H1 (cell line): Measurements from ENCODE around the gene EPB41L4A.

Source experiments
- ASH2L ChIP-seq: fragments of 200-600, 300-600 bp; sonication (generic); IDR thresholded peaks from one replicate; pipeline ENCODE4 v1.7.1; 2017; ENCODE audit warnings: low read length
- ATF2 ChIP-seq: IDR thresholded peaks from 2 replicates; pipeline ENCODE4 v1.6.1; 2012; ENCODE audit warnings: low read length, inconsistent platforms
- CBX8 ChIP-seq: fragments of 300-800, 300-1000 bp; sonication (generic); IDR thresholded peaks from 2 replicates; pipeline ENCODE4 v1.7.1; 2016; ENCODE audit warnings: low read depth, low read length, borderline replicate concordance
- CTCF ChIP-seq, 3 experiments: IDR thresholded peaks; 1 replicate in 2 of 3; 2 replicates in 1 of 3; pipeline versions ENCODE4 v1.5.1 to v1.6.1; 2011; ENCODE audit warnings: low read length in 3 of 3, mild to moderate bottlenecking in 3 of 3, inconsistent platforms in 2 of 3, low read depth in 1 of 3, moderate library complexity in 1 of 3; ENCODE audit not compliant: insufficient read depth in 1 of 3; ENCODE audit errors: control extremely low read depth in 1 of 3
- HDAC2 ChIP-seq, 2 experiments: fragments of 300-600 bp in 1 of 2; sonication (generic) in 1 of 2; IDR thresholded peaks; 2 replicates each; pipeline ENCODE4 v1.6.1; 2011 to 2012; ENCODE audit warnings: low read depth in 2 of 2, low read length in 2 of 2, mild to moderate bottlenecking in 2 of 2, moderate library complexity in 2 of 2, borderline replicate concordance in 1 of 2, inconsistent platforms in 1 of 2
- JUN ChIP-seq: IDR thresholded peaks from 2 replicates; pipeline ENCODE4 v1.6.1; 2011; ENCODE audit warnings: low read depth, mild to moderate bottlenecking, improper control_type of control experiment, low read length
- POLR2A ChIP-seq, 2 experiments: IDR thresholded peaks; 1 replicate in 1 of 2; 2 replicates in 1 of 2; pipeline ENCODE4 v1.6.1; 2011; ENCODE audit warnings: low read depth in 2 of 2, low read length in 2 of 2, mild to moderate bottlenecking in 2 of 2; ENCODE audit errors: control extremely low read depth in 1 of 2
- SP1 ChIP-seq: IDR thresholded peaks from 2 replicates; pipeline ENCODE4 v1.6.1; 2011; ENCODE audit warnings: low read depth, low read length
- TF ChIP-seq, protein P1 (sequence below): IDR thresholded peaks from 2 replicates; pipeline ENCODE4 v1.6.1; 2012; ENCODE audit warnings: inconsistent platforms

DNA sequence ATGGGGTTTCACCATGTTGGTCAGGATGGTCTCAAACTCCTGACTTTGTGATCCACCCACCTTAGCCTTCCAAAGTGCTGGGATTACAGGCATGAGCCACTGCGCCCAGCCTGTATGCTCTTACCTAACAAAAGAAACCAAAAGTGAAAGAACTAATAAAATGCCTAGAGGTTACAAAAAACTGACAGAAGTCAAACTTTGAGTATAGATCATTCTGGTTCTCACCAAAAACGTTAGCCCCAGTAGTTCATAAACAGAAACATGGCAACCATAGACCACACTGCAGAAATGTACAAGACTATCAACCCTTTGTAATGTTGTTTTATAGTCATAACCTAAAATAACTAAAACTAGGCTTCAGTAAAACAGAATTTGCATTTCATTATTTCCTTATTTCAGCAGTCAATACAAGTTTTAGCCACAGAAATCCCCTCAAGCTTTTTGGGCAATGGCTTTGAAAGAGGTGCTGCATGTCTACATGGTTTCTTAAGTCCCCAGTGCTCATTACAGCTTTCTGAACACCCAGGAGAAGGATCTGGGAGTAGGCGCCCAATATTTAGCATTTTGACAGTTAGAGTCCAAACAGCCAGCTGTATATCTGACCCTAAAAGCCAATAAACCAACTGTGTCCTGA, 72.5 kb downstream of the EPB41L4A start:
- no peak for TF ChIP-seq CTCF (IDR thresholded peaks at IDR 0.05; ENCODE audit: control extremely low read depth in 1 of 3, insufficient read depth in 1 of 3, low read depth in 1 of 3, low read length in 3 of 3)
- TF ChIP-seq POLR2A (IDR thresholded peaks at IDR 0.05; ENCODE audit: control extremely low read depth in 1 of 2, low read depth in 2 of 2, low read length in 2 of 2) = no peak
- no peak for TF ChIP-seq SP1
- no peak for TF ChIP-seq JUN
- TF ChIP-seq, protein P1, sequence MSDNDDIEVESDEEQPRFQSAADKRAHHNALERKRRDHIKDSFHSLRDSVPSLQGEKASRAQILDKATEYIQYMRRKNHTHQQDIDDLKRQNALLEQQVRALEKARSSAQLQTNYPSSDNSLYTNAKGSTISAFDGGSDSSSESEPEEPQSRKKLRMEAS = no peak
- TF ChIP-seq ATF2 = no peak
- no peak for TF ChIP-seq CBX8
- no peak for TF ChIP-seq ASH2L
- no peak for TF ChIP-seq HDAC2 (IDR thresholded peaks at IDR 0.05; ENCODE audit: borderline replicate concordance in 1 of 2, low read depth in 2 of 2, low read length in 2 of 2)
